HUES6 (cell line): ENCODE data around the gene AR.

Experiments used
- H3K27ac ChIP-seq: 2 replicates; pipeline ENCODE4 v1.7.0; 2013; ENCODE audit warnings: low read depth, mild to moderate bottlenecking, low read length, inconsistent platforms
- H3K27me3 ChIP-seq: 2 replicates; pipeline ENCODE4 v1.6.1; 2013; ENCODE audit warnings: low read length; ENCODE audit not compliant: control insufficient read depth, insufficient read depth
- H3K36me3 ChIP-seq: 2 replicates; pipeline ENCODE4 v1.6.1; 2013; ENCODE audit warnings: low read length; ENCODE audit not compliant: control insufficient read depth, insufficient read depth
- H3K4me1 ChIP-seq: 2 replicates; pipeline ENCODE4 v1.6.1; 2013; ENCODE audit warnings: low read length; ENCODE audit not compliant: control insufficient read depth, insufficient read depth
- H3K4me3 ChIP-seq: 2 replicates; pipeline ENCODE4 v1.5.1; 2013; ENCODE audit warnings: low read depth, low read length
- H3K9ac ChIP-seq: one replicate; pipeline ENCODE4 v1.6.1; 2013; ENCODE audit warnings: mild to moderate bottlenecking, low read length
- H3K9me3 ChIP-seq: 2 replicates; pipeline ENCODE4 v1.6.1; 2013; ENCODE audit warnings: low read depth, low read length; ENCODE audit not compliant: control insufficient read depth, insufficient read depth

Gene AR

DNA sequence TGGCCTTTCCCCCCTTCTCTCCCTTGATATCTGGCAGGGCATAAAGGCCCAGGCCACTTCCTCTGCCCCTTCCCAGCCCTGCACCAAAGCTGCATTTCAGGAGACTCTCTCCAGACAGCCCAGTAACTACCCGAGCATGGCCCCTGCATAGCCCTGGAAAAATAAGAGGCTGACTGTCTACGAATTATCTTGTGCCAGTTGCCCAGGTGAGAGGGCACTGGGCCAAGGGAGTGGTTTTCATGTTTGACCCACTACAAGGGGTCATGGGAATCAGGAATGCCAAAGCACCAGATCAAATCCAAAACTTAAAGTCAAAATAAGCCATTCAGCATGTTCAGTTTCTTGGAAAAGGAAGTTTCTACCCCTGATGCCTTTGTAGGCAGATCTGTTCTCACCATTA is 183.8 kb downstream of the AR start:
- Histone ChIP-seq H3K9ac (no peak overlapping the region), H3K9me3 (peaks cover 9% of the 10 kb centered on the region; the same call in 1 of the 2 replicates), H3K4me1 (no peaks in the 10 kb centered on the region), H3K27ac (no peak overlapping the region), H3K4me3 (no peak overlapping the region), H3K27me3 (no peaks in the 10 kb centered on the region), H3K36me3 (peaks cover 11% of the 10 kb centered on the region)

- 0 out of 2 replicates have a peak, but pooled peaks cover 6% of the 10 kb centered on the region for H3K36me3 ChIP-seq
- H3K27ac ChIP-seq: no peak overlapping the region
- peaks cover 7% of the 10 kb centered on the region; the same call in 1 of the 2 replicates for H3K9me3 ChIP-seq
- no peaks in the 10 kb centered on the region for H3K27me3 ChIP-seq
- H3K9ac ChIP-seq: no peak overlapping the region
- no peak overlapping the region for H3K4me3 ChIP-seq
- no peaks in the 10 kb centered on the region for H3K4me1 ChIP-seq
Measured at GRCh38 chrX:67730296-67730695, 186.5 kb downstream of the AR start.

DNA sequence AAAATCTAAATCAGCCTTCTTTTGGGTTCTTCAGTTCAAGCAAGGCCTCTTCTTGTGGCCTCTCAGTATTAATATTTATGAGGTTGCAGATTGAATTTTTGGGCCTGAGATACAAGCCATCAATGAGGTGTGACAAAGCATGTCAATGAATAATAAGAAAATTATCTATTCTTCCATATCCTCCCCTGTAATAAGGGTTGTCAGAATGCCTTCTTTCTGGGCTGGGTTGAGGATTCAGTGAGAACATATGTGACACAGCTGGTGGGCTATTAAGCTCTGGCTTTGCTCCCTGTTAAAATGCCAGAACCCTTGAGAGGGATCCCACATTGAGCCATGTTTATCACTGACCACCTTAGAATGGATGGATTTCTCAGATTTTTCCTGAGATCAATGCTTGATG is 187.2 kb downstream of the AR start:
- Histone ChIP-seq H3K27ac (no peak overlapping the region), H3K27me3 (no peaks in the 10 kb centered on the region), H3K9me3 (peaks cover 7% of the 10 kb centered on the region; the same call in 1 of the 2 replicates), H3K4me3 (no peak overlapping the region), H3K9ac (no peak overlapping the region), H3K4me1 (no peaks in the 10 kb centered on the region), H3K36me3 (0 out of 2 replicates have a peak, but pooled peaks cover 2% of the 10 kb centered on the region)

DNA sequence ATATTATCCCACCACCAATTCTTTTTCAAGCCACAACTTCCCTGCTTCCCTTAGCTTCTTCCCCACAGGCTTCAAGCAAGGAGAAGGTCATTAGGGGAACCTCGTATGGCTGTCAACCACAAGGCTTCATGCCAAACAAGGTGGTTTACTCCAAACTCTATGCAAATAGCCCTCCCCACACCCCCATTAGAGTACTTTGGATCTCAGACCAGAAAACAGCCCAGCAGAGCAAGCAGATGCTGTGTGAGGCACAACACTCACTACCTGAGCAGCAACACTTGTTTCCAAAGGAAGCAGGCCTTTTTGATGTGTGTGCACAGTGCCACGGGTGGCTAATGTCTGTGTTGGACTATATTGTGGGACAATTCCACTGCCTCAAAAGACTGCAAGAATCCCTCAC is 189.0 kb downstream of the AR start:
- H3K27ac ChIP-seq: no peak overlapping the region
- H3K4me1 ChIP-seq: no peaks in the 10 kb centered on the region
- H3K9ac ChIP-seq: no peak overlapping the region
- no peak overlapping the region for H3K4me3 ChIP-seq
- H3K9me3 ChIP-seq: peaks cover 7% of the 10 kb centered on the region; the same call in 1 of the 2 replicates
- H3K36me3 ChIP-seq: no peaks in the 10 kb centered on the region
- no peaks in the 10 kb centered on the region for H3K27me3 ChIP-seq

GRCh38 chrX:67734111-67734753 is 190.4 kb downstream of the AR start:
- no peaks in the 10 kb centered on the region for H3K27me3 ChIP-seq
- H3K4me3 ChIP-seq: no peak overlapping the region
- no peaks in the 10 kb centered on the region for H3K4me1 ChIP-seq
- H3K9ac ChIP-seq: no peak overlapping the region
- H3K27ac ChIP-seq: no peak overlapping the region
- H3K36me3 ChIP-seq: no peaks in the 10 kb centered on the region
- H3K9me3 ChIP-seq: peaks cover 7% of the 10 kb centered on the region; the same call in 1 of the 2 replicates

- Histone ChIP-seq H3K9ac (no peak overlapping the region), H3K27me3 (no peaks in the 10 kb centered on the region), H3K4me1 (no peaks in the 10 kb centered on the region), H3K36me3 (no peaks in the 10 kb centered on the region), H3K9me3 (peaks cover 10% of the 10 kb centered on the region; the same call in 1 of the 2 replicates), H3K4me3 (no peak overlapping the region), H3K27ac (no peak overlapping the region)
Measured at GRCh38 chrX:67749536-67749935, 205.7 kb downstream of the AR start.

GRCh38 chrX:67750694-67751093 is 206.9 kb downstream of the AR start:
- Histone ChIP-seq H3K4me3 (no peak overlapping the region), H3K9ac (no peak overlapping the region), H3K27me3 (no peaks in the 10 kb centered on the region), H3K27ac (no peak overlapping the region), H3K36me3 (no peaks in the 10 kb centered on the region), H3K4me1 (no peaks in the 10 kb centered on the region), H3K9me3 (peaks cover 14% of the 10 kb centered on the region; the same call in 1 of the 2 replicates)

DNA sequence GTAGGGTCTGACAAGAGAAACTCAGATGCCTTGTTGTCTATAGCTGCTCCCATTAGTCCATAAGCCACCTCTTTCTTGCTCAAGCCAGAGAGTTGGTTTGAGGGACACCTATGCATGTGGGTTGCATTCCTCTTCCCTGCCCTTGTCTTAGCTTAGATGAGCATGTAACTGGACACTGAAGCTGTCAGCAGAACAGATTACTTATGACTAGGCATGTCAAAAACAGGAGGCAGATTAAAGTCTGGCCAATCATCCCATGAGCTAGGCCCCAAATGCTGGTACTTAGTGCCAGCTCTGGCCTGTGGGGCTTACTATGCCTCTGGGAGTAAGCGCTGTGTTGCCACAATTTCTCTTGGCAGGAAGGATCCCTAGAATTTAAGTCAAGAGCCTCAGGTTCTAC is 215.2 kb downstream of the AR start:
- Histone ChIP-seq H3K4me3 (no peak overlapping the region), H3K4me1 (no peaks in the 10 kb centered on the region), H3K36me3 (no peaks in the 10 kb centered on the region), H3K9ac (no peak overlapping the region), H3K27me3 (no peaks in the 10 kb centered on the region), H3K27ac (no peak overlapping the region), H3K9me3 (peaks cover 17% of the 10 kb centered on the region; the same call in 1 of the 2 replicates)

DNA sequence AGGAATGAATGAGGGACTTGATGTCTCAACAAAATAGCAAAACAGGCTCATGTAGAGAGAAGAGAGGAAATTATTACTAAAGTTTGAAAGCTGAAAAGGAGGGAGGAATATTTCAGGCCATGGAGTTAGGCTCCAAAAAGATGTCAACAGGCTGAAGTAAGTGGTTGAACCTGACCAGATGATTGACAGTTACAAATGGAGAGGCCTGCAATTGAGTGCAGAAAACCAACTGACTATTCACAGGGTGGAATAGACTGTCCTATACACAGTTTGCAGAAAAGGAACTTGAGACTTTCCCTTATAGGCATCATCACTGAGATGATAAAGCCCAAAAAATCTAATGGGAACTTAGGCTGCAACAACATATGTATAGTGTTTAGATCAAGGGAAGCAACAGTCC is 233.3 kb downstream of the AR start:
- H3K4me3 ChIP-seq: no peak overlapping the region
- H3K4me1 ChIP-seq: peaks cover 3% of the 10 kb centered on the region; the same call in 1 of the 2 replicates
- H3K9me3 ChIP-seq: peaks cover under 1% of the 10 kb centered on the region; the same call in 1 of the 2 replicates
- no peak overlapping the region for H3K27ac ChIP-seq
- H3K27me3 ChIP-seq: no peaks in the 10 kb centered on the region
- no peaks in the 10 kb centered on the region for H3K36me3 ChIP-seq
- H3K9ac ChIP-seq: no peak overlapping the region

DNA sequence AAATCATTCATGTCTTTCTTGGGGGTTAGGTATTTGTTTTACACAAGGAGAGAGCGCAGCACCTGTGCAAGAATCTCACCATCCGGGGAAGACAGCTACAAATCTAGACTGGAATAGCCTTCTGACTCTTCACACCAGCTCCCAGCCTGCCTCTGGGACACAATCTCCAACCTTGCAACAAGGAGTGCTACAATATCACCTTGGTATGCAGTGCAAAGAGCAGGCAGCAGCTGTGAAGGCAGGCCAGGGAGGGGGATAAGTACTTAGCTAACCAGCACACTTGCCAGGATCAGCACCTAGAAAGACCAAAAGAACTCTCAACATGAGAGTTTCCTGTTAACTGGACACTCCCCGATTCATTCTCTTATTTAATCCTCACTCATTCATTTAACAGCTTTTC is 235.3 kb downstream of the AR start:
- H3K4me1 ChIP-seq: peaks cover 3% of the 10 kb centered on the region; the same call in 1 of the 2 replicates
- no peaks in the 10 kb centered on the region for H3K27me3 ChIP-seq
- no peaks in the 10 kb centered on the region for H3K36me3 ChIP-seq
- no peak overlapping the region for H3K4me3 ChIP-seq
- no peaks in the 10 kb centered on the region; the same call in 1 of the 2 replicates for H3K9me3 ChIP-seq
- no peak overlapping the region for H3K9ac ChIP-seq
- no peak overlapping the region for H3K27ac ChIP-seq
